Cardiac fibroblast (primary cell): ENCODE measurements around the gene ATP2B2.

ENCODE experiments used
- DNase-seq, 2 donors: peaks; one replicate each; pipeline versions ENCODE4 v3.0.0 to v3.0.0-alpha.2; 2010; ENCODE audit warnings: low read depth in 2 of 2
- H3K4me3 ChIP-seq, 2 donors: replicated peaks in 1 of 2; 1 replicate in 1 of 2; 2 replicates in 1 of 2; pipeline ENCODE4 v1.5.1; 2011; ENCODE audit warnings: low read depth in 2 of 2, low read length in 2 of 2, mild to moderate bottlenecking in 2 of 2, moderate library complexity in 1 of 2
- TF ChIP-seq, protein P1 (sequence below): IDR thresholded peaks from one replicate; pipeline ENCODE4 v1.5.1; 2011; ENCODE audit warnings: low read depth, mild to moderate bottlenecking, low read length, inconsistent platforms

Gene ATP2B2

DNA sequence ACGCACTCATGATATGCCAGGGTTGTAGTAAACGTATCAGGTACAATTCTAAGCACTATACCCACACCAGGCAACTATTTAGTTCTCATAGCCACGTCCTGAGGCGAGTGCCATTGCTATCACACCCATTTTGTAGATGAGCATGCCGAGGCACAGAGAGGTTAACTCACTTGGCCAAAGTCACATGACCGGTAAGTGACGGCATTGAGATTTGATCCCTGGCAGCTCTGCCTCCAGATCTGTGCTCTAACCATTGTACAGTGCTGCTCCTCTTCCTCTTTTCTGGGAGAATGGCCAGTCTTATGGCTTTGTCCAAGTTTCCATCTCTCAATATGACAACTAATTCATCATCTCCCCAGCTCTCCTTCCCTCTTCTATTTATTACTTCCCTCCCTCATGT lies 18.9 kb upstream of the ATP2B2 start:
- no peak overlapping the region for H3K4me3 ChIP-seq
- no peak for DNase-seq
- TF ChIP-seq, protein P1, sequence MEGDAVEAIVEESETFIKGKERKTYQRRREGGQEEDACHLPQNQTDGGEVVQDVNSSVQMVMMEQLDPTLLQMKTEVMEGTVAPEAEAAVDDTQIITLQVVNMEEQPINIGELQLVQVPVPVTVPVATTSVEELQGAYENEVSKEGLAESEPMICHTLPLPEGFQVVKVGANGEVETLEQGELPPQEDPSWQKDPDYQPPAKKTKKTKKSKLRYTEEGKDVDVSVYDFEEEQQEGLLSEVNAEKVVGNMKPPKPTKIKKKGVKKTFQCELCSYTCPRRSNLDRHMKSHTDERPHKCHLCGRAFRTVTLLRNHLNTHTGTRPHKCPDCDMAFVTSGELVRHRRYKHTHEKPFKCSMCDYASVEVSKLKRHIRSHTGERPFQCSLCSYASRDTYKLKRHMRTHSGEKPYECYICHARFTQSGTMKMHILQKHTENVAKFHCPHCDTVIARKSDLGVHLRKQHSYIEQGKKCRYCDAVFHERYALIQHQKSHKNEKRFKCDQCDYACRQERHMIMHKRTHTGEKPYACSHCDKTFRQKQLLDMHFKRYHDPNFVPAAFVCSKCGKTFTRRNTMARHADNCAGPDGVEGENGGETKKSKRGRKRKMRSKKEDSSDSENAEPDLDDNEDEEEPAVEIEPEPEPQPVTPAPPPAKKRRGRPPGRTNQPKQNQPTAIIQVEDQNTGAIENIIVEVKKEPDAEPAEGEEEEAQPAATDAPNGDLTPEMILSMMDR: no peak

- no peak for DNase-seq
- no peak overlapping the region for H3K4me3 ChIP-seq
- TF ChIP-seq, protein P1: no peak
These were observed 18.2 kb upstream of the ATP2B2 start for GRCh38 chr3:10523561-10523960.

GRCh38 chr3:10522646-10523303 lies 17.4 kb upstream of the ATP2B2 start:
- no peak overlapping the region for H3K4me3 ChIP-seq
- TF ChIP-seq, protein P1: no peak
- no peak for DNase-seq

DNA sequence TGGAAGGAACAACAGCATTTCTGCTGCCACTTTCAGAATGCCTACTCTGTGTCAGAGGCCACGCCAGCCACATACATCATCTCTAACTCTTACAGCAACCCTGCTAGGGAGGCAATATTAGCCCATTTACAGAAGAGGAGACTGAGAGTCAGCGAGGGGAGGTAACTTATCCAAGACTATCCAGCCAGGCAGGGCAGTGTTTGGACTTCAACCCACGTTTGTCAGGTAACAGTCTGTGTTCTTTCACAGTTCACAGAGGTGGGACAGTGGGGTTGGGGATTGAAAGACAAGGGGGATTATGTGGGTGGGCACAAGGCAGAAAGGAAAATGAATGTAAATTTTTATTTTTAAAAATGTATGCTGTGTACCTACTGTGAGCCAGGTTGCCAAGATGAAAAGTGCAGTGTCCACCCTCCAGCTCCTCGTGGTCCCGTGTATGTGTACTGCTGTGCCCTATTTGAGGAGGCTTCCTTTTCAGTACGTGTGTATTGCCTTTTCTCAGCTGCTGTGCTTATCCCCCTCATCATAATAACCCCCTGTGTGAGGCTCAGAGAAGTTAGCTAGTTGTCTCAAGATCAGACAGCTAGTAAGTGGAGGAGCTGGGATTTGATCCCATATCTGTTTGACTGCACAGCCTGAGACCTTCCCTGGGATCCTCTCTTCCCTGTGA lies 16.5 kb upstream of the ATP2B2 start:
- H3K4me3 ChIP-seq: no peak overlapping the region
- TF ChIP-seq, protein P1: no peak
- DNase-seq: no peak

GRCh38 chr3:10520072-10520471 lies 14.7 kb upstream of the ATP2B2 start:
- DNase-seq: no peak
- no peak overlapping the region for H3K4me3 ChIP-seq
- TF ChIP-seq, protein P1: no peak

- no peak overlapping the region for H3K4me3 ChIP-seq
- DNase-seq: no peak
- TF ChIP-seq, protein P1: no peak
These were observed 13.8 kb upstream of the ATP2B2 start for GRCh38 chr3:10519236-10519635.
